Lower lobe of right lung (tissue), 2 donors: ENCODE results near the gene SARS1. TPM values are rescaled to one million over a fixed set of nuclear protein-coding genes. Genes with fewer than 3 reads are reported as not detected.

ENCODE experiments used
- ATAC-seq, 2 donors: fragments of 200-7000 bp; cut with Tn5 transposase; one replicate each; pipeline ENCODE4 v1.9.1; 2020 to 2022; ENCODE audit warnings: mild to moderate bottlenecking in 2 of 2, moderate library complexity in 2 of 2
- DNase-seq: peaks from one replicate; pipeline ENCODE4 v3.0.0-alpha.2; 2020
- H3K27ac ChIP-seq: fragments of 200-600 bp; one replicate; pipeline ENCODE4 v1.8.0; 2022
- H3K27me3 ChIP-seq: fragments of 200-600 bp; one replicate; pipeline ENCODE4 v1.8.0; 2022; ENCODE audit warnings: low read depth
- H3K36me3 ChIP-seq: fragments of 200-600 bp; one replicate; pipeline ENCODE4 v1.8.0; 2022; ENCODE audit warnings: mild to moderate bottlenecking
- H3K4me1 ChIP-seq: fragments of 200-600 bp; one replicate; pipeline ENCODE4 v1.8.0; 2022
- H3K4me3 ChIP-seq: fragments of 200-600 bp; one replicate; pipeline ENCODE4 v1.8.0; 2022; ENCODE audit warnings: mild to moderate bottlenecking
- H3K9me3 ChIP-seq: fragments of 200-600 bp; one replicate; pipeline ENCODE4 v1.8.0; 2022
- CTCF ChIP-seq: fragments of 200-600 bp; IDR thresholded peaks from one replicate; pipeline ENCODE4 v1.8.0; 2022; ENCODE audit warnings: antibody characterized with exemption, mild to moderate bottlenecking
- intact Hi-C: fragments of 100-400 bp; cut with DNase I; formaldehyde crosslinking; loops from one replicate; pipeline ENCODE4 v1.11.0; 2022
- total RNA-seq: library from RNA; stranded (reverse); fragmentation: NEBNext Ultra II Directional; extraction: Animal tissue kit (Norgen Biotek cat#: 25700); gene quantifications from one replicate; pipeline ENCODE4 v1.2.1, GENCODE V29; 2021
- donor health status: DM: no; HTN: yes; CAD: no; lungs with severe emphysema.

SARS1 gene
- total RNA-seq, 1 donor from 2014 or later: 188 TPM

- DNase-seq (peak; percentile 72), ATAC-seq (peak; percentile 75 to 84)
- H3K27ac ChIP-seq: peak overlapping the region; percentile 87
- intact Hi-C loops: no loop called here
- peaks cover 55% of the 10 kb centered on the region for H3K4me1 ChIP-seq
- H3K4me3 ChIP-seq: peak overlapping the region; percentile 22
- no peak for TF ChIP-seq CTCF
- no peaks in the 10 kb centered on the region for H3K27me3 ChIP-seq
- H3K36me3 ChIP-seq: no peaks in the 10 kb centered on the region
- H3K9me3 ChIP-seq: no peaks in the 10 kb centered on the region
Observed at GRCh38 chr1:109184687-109185086, 29.0 kb upstream of the SARS1 start.

- Histone ChIP-seq H3K9me3 (no peaks in the 10 kb centered on the region), H3K4me3 (peak overlapping the region; percentile 22), H3K36me3 (no peaks in the 10 kb centered on the region), H3K27ac (peak overlapping the region; percentile 87), H3K27me3 (no peaks in the 10 kb centered on the region), H3K4me1 (peaks cover 50% of the 10 kb centered on the region)
- intact Hi-C loops: no loop called here
- TF ChIP-seq CTCF: no peak
- DNase-seq (peak; percentile 80), ATAC-seq (peak; percentile 84 to 87)
Observed at GRCh38 chr1:109185357-109185756, 28.4 kb upstream of the SARS1 start.

GRCh38 chr1:109185990-109186732 is 27.6 kb upstream of the SARS1 start:
- Histone ChIP-seq H3K27me3 (no peaks in the 10 kb centered on the region), H3K36me3 (no peaks in the 10 kb centered on the region), H3K4me1 (peaks cover 45% of the 10 kb centered on the region), H3K9me3 (no peaks in the 10 kb centered on the region), H3K4me3 (no peak overlapping the region), H3K27ac (peak overlapping the region; percentile 87)
- ATAC-seq: peak; percentile 8 to 35
- intact Hi-C loops: no loop called here
- DNase-seq: peak; percentile 59
- TF ChIP-seq CTCF: no peak

GRCh38 chr1:109186733-109187086 is 27.0 kb upstream of the SARS1 start:
- ATAC-seq (peak; percentile 30 to 61), DNase-seq (peak; percentile 56)
- no peaks in the 10 kb centered on the region for H3K9me3 ChIP-seq
- H3K4me1 ChIP-seq: peaks cover 42% of the 10 kb centered on the region
- H3K36me3 ChIP-seq: no peaks in the 10 kb centered on the region
- no peak for TF ChIP-seq CTCF
- intact Hi-C loops: no loop called here
- H3K27ac ChIP-seq: peak overlapping the region; percentile 51
- no peak overlapping the region for H3K4me3 ChIP-seq
- H3K27me3 ChIP-seq: no peaks in the 10 kb centered on the region

GRCh38 chr1:109187127-109187526 is 26.6 kb upstream of the SARS1 start:
- DNase-seq: no peak
- no peak overlapping the region for H3K4me3 ChIP-seq
- peak overlapping the region; percentile 51 for H3K27ac ChIP-seq
- TF ChIP-seq CTCF: no peak
- intact Hi-C loops: no loop called here
- H3K4me1 ChIP-seq: peaks cover 39% of the 10 kb centered on the region
- no peaks in the 10 kb centered on the region for H3K9me3 ChIP-seq
- no peaks in the 10 kb centered on the region for H3K36me3 ChIP-seq
- no peaks in the 10 kb centered on the region for H3K27me3 ChIP-seq
- no peak for ATAC-seq
